ENCODE data around the gene BPI.

DNA sequence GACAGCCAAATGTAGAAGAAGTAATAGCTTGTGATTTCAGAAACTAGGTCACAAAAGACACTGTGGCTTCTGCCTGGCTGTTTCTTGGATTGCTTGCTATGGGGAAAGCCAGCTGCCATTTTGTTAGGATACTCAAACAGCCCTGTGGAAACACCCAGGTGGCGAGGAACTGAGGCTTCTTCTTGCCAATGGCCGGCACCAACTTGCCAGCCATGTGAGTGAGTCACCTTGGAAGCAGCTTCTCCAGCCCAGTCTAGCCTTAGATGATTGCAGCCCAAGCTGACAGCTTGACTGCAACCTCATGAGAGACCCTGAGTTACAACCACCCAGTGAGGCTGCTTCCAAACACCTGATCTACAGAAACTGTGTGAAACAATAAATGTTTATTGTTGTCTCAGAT is 31.6 kb upstream of the BPI start:
- TF ChIP-seq, protein P1, sequence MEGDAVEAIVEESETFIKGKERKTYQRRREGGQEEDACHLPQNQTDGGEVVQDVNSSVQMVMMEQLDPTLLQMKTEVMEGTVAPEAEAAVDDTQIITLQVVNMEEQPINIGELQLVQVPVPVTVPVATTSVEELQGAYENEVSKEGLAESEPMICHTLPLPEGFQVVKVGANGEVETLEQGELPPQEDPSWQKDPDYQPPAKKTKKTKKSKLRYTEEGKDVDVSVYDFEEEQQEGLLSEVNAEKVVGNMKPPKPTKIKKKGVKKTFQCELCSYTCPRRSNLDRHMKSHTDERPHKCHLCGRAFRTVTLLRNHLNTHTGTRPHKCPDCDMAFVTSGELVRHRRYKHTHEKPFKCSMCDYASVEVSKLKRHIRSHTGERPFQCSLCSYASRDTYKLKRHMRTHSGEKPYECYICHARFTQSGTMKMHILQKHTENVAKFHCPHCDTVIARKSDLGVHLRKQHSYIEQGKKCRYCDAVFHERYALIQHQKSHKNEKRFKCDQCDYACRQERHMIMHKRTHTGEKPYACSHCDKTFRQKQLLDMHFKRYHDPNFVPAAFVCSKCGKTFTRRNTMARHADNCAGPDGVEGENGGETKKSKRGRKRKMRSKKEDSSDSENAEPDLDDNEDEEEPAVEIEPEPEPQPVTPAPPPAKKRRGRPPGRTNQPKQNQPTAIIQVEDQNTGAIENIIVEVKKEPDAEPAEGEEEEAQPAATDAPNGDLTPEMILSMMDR (conservative IDR thresholded peaks at IDR 0.05; ENCODE audit: low read length): no peak
- TF ChIP-seq EZH2phosphoT487 (IDR thresholded peaks at IDR 0.05; ENCODE audit: borderline replicate concordance, low read depth, low read length): no peak

Data from OCI-LY7 (cell line).